K562 (cell line): Measurements from ENCODE around the gene POGZ.

Experiments
- EGR1 ChIP-seq: fragments of 450-650 bp; conservative IDR thresholded peaks from 2 replicates; pipeline ENCODE4 v1.6.1; 2017; ENCODE audit warnings: mild to moderate bottlenecking
- EP300 ChIP-seq: IDR thresholded peaks from 2 replicates; pipeline ENCODE4 v1.6.1; 2012; ENCODE audit warnings: low read length, improper control_type of control experiment
- FOS ChIP-seq: IDR thresholded peaks from 3 replicates; pipeline ENCODE4 v1.6.1; 2011; ENCODE audit not compliant: insufficient read length; ENCODE audit errors: extremely low read depth
- FOSL1 ChIP-seq: fragments of 200-800 bp; sonication (Bioruptor generic); conservative IDR thresholded peaks from 2 replicates; pipeline ENCODE4 v1.6.1; 2016; ENCODE audit warnings: missing genetic modification characterization, missing compliant biosample characterization
- JUNB ChIP-seq: fragments of 450-650 bp; formaldehyde crosslinking; conservative IDR thresholded peaks from 2 replicates; pipeline ENCODE4 v1.4.0; 2020; ENCODE audit warnings: mild to moderate bottlenecking
- KLF16 ChIP-seq: IDR thresholded peaks from 2 replicates; pipeline ENCODE4 v1.6.1; 2016; ENCODE audit warnings: antibody characterized with exemption
- NBN ChIP-seq: fragments of 450-650 bp; IDR thresholded peaks from 2 replicates; pipeline ENCODE4 v1.6.1; 2016; ENCODE audit warnings: low read depth, mild to moderate bottlenecking
- NRF1 ChIP-seq, 2 experiments: fragments of 450-650 bp; IDR thresholded peaks in 1 of 2; conservative IDR thresholded peaks in 1 of 2; 2 replicates each; pipeline ENCODE4 v1.6.1; 2014; ENCODE audit warnings: mild to moderate bottlenecking in 2 of 2
- ZBTB17 ChIP-seq: fragments of 450-650 bp; formaldehyde crosslinking; IDR thresholded peaks from 2 replicates; pipeline ENCODE4 v1.4.0; 2020; ENCODE audit warnings: mild to moderate bottlenecking
- TF ChIP-seq, protein P1 (sequence below), 3 experiments: IDR thresholded peaks in 2 of 3; conservative IDR thresholded peaks in 1 of 3; 2 replicates each; pipeline ENCODE4 v1.5.1; 2011 to 2012; ENCODE audit warnings: low read length in 3 of 3, mild to moderate bottlenecking in 3 of 3, control low read depth in 2 of 3, improper control_type of control experiment in 1 of 3, inconsistent platforms in 1 of 3, low read depth in 1 of 3, mixed read lengths in 1 of 3, moderate library complexity in 1 of 3; ENCODE audit not compliant: insufficient read depth in 2 of 3
- TF ChIP-seq, protein P2 (sequence below), 2 experiments: IDR thresholded peaks; 2 replicates each; pipeline ENCODE4 v1.6.1; 2012; ENCODE audit warnings: improper control_type of control experiment in 2 of 2, low read depth in 2 of 2, low read length in 2 of 2, borderline replicate concordance in 1 of 2
- TF ChIP-seq, protein P3 (sequence below): sonication (generic); formaldehyde crosslinking; IDR thresholded peaks from 2 replicates; pipeline ENCODE4 v1.8.1; 2022; ENCODE audit warnings: missing genetic modification reagents

DNA sequence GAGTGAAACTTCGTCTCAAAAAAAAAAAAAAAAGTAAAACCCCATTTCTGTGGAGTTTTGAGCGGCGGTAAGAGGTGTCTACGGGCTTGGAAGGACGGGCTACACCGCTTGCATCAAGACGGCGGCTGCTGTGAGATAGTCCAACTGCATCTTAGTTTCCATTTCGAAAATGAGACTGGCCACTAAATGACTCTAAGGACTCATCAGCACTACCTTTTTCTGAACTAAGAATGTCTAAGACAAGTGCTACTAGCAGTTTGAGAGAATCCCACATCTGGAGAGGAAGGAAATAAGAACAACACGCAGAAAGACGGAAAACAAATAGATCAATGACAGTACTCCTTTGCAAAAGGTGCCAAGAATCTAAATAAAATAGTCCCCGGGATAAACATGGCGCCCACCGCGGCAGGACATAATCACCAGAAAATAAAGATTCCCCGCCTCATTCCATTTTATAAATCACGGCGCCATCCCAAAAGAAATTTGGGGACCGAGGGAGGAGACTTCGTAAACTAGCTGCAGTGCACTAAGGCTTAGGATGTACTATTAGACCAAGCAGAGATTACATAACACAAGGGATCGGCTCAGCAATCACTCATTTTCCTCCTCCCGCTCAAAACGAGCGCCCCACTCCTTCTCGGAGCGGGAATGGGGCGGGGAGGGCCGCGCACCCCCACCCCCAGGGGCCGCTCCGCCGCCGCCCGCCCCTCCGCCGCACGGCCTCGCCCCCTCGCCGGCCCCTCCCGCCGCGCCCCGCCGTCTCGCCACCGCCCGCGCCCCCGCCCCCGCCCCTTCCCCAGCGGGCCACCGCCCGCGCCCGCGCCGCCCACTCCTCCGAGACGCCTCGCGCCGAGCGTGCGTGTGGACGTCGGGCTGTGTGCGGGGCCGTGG lies 1.1 kb downstream of the POGZ start:
- TF ChIP-seq NBN: peak; percentile 39; the same call in 1 of the 2 replicates
- TF ChIP-seq NRF1 (conservative IDR thresholded peaks at IDR 0.05 in 1 of 2, IDR thresholded peaks at IDR 0.05 in 1 of 2): peak in 1 of 2 experiments; percentile 20; a peak in 1 of 4 replicates
- TF ChIP-seq, protein P1, sequence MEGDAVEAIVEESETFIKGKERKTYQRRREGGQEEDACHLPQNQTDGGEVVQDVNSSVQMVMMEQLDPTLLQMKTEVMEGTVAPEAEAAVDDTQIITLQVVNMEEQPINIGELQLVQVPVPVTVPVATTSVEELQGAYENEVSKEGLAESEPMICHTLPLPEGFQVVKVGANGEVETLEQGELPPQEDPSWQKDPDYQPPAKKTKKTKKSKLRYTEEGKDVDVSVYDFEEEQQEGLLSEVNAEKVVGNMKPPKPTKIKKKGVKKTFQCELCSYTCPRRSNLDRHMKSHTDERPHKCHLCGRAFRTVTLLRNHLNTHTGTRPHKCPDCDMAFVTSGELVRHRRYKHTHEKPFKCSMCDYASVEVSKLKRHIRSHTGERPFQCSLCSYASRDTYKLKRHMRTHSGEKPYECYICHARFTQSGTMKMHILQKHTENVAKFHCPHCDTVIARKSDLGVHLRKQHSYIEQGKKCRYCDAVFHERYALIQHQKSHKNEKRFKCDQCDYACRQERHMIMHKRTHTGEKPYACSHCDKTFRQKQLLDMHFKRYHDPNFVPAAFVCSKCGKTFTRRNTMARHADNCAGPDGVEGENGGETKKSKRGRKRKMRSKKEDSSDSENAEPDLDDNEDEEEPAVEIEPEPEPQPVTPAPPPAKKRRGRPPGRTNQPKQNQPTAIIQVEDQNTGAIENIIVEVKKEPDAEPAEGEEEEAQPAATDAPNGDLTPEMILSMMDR (IDR thresholded peaks at IDR 0.05 in 2 of 3, conservative IDR thresholded peaks at IDR 0.05 in 1 of 3; ENCODE audit: insufficient read depth in 2 of 3, low read depth in 1 of 3, low read length in 3 of 3): no peak
- no peak for TF ChIP-seq EP300
- TF ChIP-seq, protein P2, sequence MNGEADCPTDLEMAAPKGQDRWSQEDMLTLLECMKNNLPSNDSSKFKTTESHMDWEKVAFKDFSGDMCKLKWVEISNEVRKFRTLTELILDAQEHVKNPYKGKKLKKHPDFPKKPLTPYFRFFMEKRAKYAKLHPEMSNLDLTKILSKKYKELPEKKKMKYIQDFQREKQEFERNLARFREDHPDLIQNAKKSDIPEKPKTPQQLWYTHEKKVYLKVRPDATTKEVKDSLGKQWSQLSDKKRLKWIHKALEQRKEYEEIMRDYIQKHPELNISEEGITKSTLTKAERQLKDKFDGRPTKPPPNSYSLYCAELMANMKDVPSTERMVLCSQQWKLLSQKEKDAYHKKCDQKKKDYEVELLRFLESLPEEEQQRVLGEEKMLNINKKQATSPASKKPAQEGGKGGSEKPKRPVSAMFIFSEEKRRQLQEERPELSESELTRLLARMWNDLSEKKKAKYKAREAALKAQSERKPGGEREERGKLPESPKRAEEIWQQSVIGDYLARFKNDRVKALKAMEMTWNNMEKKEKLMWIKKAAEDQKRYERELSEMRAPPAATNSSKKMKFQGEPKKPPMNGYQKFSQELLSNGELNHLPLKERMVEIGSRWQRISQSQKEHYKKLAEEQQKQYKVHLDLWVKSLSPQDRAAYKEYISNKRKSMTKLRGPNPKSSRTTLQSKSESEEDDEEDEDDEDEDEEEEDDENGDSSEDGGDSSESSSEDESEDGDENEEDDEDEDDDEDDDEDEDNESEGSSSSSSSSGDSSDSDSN (IDR thresholded peaks at IDR 0.05; ENCODE audit: borderline replicate concordance in 1 of 2, low read depth in 2 of 2, low read length in 2 of 2): no peak
- TF ChIP-seq JUNB: no peak
- 0 out of 2 replicates have a peak, but pooled peaks have one; percentile 1 for TF ChIP-seq FOSL1 (tag)
- TF ChIP-seq, protein P3, sequence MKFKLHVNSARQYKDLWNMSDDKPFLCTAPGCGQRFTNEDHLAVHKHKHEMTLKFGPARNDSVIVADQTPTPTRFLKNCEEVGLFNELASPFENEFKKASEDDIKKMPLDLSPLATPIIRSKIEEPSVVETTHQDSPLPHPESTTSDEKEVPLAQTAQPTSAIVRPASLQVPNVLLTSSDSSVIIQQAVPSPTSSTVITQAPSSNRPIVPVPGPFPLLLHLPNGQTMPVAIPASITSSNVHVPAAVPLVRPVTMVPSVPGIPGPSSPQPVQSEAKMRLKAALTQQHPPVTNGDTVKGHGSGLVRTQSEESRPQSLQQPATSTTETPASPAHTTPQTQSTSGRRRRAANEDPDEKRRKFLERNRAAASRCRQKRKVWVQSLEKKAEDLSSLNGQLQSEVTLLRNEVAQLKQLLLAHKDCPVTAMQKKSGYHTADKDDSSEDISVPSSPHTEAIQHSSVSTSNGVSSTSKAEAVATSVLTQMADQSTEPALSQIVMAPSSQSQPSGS: no peak
- 0 out of 2 replicates have a peak, but pooled peaks have one; percentile 21 for TF ChIP-seq EGR1
- no peak for TF ChIP-seq FOS
- TF ChIP-seq KLF16: no peak
- no peak for TF ChIP-seq ZBTB17 (CRISPR knock-in tag)
